ENCODE data around the gene TCAP.

Gene TCAP

DNA sequence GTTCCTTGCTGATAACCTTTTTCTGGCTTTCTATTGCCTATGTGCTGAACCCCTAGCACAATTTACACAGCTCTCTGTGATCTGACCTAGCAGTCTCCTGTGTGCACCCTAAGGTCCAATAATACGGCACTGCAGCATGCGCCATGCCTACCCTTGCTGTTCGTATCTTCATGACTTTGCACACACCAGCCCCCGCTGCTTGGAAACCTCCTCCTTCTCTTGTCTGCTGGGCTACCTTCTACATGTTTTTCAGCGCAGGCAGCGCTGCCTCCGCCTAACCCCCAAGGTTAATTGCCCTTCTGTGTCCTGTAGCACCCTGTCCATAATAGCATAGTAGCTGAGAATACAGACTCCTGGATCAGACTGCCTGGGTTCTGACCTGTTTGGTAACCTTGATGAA is 26.8 kb upstream of the TCAP start:
- DNase-seq (no peak), ATAC-seq (no peak)
- H3K27me3 Mint-ChIP-seq = no peaks in the 10 kb centered on the region
- peak overlapping the region in 1 of 2 donors; percentile 95 for H3K27ac Mint-ChIP-seq
- peaks cover 69% of the 10 kb centered on the region for H3K4me1 Mint-ChIP-seq
- peak overlapping the region; percentile 90 to 96 for H3K4me3 Mint-ChIP-seq
- H3K9me3 Mint-ChIP-seq = no peaks in the 10 kb centered on the region

- Mint-ChIP-seq H3K27me3 (no peaks in the 10 kb centered on the region), H3K27ac (no peak overlapping the region), H3K4me1 (peaks cover 76% of the 10 kb centered on the region), H3K4me3 (peak overlapping the region; percentile 2 to 7), H3K9me3 (no peaks in the 10 kb centered on the region)
- DNase-seq (no peak), ATAC-seq (no peak)
These were observed 26.1 kb upstream of the TCAP start for GRCh38 chr17:39639043-39639442.

DNA sequence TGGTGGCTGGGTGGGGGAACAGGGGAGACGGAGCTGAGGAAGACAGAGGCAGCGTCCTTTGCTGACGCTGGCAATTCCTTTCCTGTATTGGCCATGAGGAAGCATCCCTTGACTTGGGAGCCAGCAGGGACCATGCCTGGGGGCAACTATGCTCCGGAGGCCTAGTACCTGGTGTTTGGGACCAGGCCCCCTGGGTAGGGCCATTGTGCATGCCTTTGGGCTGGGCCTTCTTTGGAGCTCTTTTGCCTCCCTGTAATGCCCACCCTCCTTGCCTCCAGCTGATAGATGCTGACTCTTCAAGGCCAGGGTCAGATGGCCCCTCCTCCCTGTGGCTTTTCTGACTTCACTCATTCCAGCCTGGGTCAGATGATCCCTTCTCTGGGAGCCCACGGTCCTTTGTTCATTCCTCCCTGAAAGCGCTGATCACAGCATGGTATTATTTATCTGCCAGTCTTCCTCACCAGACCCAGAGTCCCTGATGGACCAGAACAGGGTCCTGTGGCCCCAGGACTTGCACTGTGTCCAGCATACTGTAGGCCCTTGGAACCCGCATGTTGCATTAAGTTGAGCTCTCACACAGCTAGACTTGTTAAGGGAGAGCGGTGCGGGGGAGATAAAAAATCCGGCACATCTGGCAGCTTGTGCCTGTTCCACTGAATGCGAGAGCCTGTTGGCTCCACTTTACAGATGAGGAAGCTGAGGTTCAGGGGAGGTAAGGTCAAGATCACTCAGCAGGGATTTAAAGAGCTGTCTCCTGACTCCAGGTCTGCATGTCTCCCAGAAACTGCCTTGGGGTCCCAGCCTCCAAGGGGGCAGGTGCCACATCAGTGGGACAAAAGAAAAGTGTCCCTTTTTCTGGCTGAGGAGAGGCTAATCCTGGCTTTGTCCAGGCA is 25.3 kb upstream of the TCAP start:
- H3K9me3 Mint-ChIP-seq = no peaks in the 10 kb centered on the region
- H3K4me1 Mint-ChIP-seq = peaks cover 84% of the 10 kb centered on the region
- peak overlapping the region; percentile 5 to 80 for H3K27ac Mint-ChIP-seq
- DNase-seq (no peak), ATAC-seq (no peak)
- peak overlapping the region; percentile 14 to 44 for H3K4me3 Mint-ChIP-seq
- H3K27me3 Mint-ChIP-seq = no peaks in the 10 kb centered on the region

DNA sequence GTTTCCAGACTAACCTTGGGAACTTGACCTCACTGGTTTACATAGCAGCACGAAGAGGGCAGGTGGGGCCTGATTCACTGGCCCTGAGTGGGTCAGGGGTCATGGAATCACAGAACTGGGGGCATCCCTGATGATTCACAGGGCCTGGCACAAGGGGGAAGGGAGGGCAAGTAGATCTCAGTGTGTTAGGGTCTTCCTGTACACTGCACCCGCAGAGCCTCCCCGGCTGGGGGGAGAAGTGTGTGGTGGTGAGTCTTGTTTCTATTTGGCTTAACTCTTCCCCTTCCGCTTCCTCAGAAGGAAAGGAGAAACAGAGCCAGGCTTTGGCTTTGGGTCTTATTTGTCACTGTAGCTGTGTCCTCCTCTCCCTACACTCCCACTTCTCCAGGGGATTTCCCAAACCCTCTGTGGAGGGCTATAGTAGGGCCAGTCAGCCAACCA is 24.5 kb upstream of the TCAP start:
- Mint-ChIP-seq H3K9me3 (no peaks in the 10 kb centered on the region), H3K27ac (peak overlapping the region; percentile 55 to 88), H3K27me3 (no peaks in the 10 kb centered on the region), H3K4me3 (peak overlapping the region; percentile 29 to 48), H3K4me1 (peaks cover 92% of the 10 kb centered on the region)
- ATAC-seq (no peak), DNase-seq (no peak)

DNA sequence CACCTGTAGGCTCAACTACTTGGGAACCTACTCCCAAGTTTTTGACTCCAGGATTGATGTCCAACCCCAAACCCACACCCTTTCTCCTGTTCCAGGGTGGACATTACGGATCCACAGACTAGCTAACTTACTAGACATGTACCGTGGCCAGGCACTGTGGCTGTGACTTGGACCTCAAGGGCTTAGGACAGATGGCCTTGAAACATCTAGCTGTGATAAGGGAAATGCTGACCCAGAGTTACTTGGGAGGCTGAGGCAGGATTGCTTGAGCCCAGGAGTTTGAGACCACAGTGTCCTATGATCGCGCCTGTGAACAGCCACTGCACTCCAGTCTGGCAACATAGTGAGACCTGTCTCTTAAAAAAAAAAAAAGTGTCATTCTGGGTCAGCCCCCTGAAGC is 24.1 kb upstream of the TCAP start:
- Mint-ChIP-seq H3K4me3 (no peak overlapping the region), H3K9me3 (no peaks in the 10 kb centered on the region), H3K4me1 (peaks cover 89% of the 10 kb centered on the region), H3K27me3 (no peaks in the 10 kb centered on the region), H3K27ac (no peak overlapping the region)
- no peak for DNase-seq
- no peak for ATAC-seq

- DNase-seq (no peak), ATAC-seq (no peak)
- no peaks in the 10 kb centered on the region for H3K9me3 Mint-ChIP-seq
- no peaks in the 10 kb centered on the region for H3K27me3 Mint-ChIP-seq
- peaks cover 83% of the 10 kb centered on the region for H3K4me1 Mint-ChIP-seq
- H3K27ac Mint-ChIP-seq = no peak overlapping the region
- no peak overlapping the region for H3K4me3 Mint-ChIP-seq
These were observed 23.3 kb upstream of the TCAP start for GRCh38 chr17:39641883-39642282.

GRCh38 chr17:39642291-39643074 is 22.7 kb upstream of the TCAP start:
- no peaks in the 10 kb centered on the region for H3K9me3 Mint-ChIP-seq
- no peak for ATAC-seq
- H3K27me3 Mint-ChIP-seq = no peaks in the 10 kb centered on the region
- DNase-seq = no peak
- peak overlapping the region in 1 of 2 donors; percentile 27 for H3K27ac Mint-ChIP-seq
- peaks cover 82% of the 10 kb centered on the region for H3K4me1 Mint-ChIP-seq
- no peak overlapping the region for H3K4me3 Mint-ChIP-seq

- H3K4me1 Mint-ChIP-seq = peaks cover 75% of the 10 kb centered on the region
- H3K27ac Mint-ChIP-seq = no peak overlapping the region
- no peak overlapping the region for H3K4me3 Mint-ChIP-seq
- ATAC-seq (no peak), DNase-seq (no peak)
- no peaks in the 10 kb centered on the region for H3K27me3 Mint-ChIP-seq
- H3K9me3 Mint-ChIP-seq = no peaks in the 10 kb centered on the region
These were observed 21.9 kb upstream of the TCAP start for GRCh38 chr17:39643271-39643670.

GRCh38 chr17:39647256-39647655 is 17.9 kb upstream of the TCAP start:
- H3K9me3 Mint-ChIP-seq = no peaks in the 10 kb centered on the region

GRCh38 chr17:39648616-39649366 is 16.4 kb upstream of the TCAP start:
- H3K27ac Mint-ChIP-seq = no peak overlapping the region
- peaks cover 59% of the 10 kb centered on the region for H3K4me1 Mint-ChIP-seq
- no peak for DNase-seq

More at GRCh38 chr17:39647256-39647655, 17.9 kb upstream of the TCAP start:
- no peak overlapping the region for H3K4me3 Mint-ChIP-seq
- H3K4me1 Mint-ChIP-seq = peaks cover 59% of the 10 kb centered on the region
- no peak for ATAC-seq
- DNase-seq = no peak
- H3K27me3 Mint-ChIP-seq = no peaks in the 10 kb centered on the region
- no peak overlapping the region for H3K27ac Mint-ChIP-seq

DNA sequence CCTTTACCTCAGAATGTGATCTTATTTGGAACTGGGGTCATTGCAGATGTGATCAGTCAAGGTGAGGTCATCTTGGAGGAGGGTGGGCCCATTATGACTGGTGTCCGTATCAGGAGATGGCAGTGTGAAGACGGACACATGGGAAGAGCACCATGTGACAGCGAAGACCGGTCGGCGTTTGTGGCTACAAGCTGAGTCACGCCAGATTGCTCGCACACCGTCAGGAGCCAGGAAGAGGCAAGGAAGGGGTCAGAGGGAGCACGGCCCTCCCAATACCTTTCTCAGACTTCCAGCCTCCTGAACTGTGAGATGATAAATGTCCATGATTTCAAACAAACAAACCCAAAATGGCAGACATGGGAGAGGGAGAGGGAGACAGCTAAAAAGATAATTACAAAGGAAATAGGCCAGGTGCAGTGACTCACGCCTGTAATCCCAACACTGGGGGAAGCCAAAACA is 15.0 kb upstream of the TCAP start:
- no peaks in the 10 kb centered on the region for H3K27me3 Mint-ChIP-seq
- H3K4me3 Mint-ChIP-seq = no peak overlapping the region
- DNase-seq (no peak), ATAC-seq (no peak)
- no peaks in the 10 kb centered on the region for H3K9me3 Mint-ChIP-seq
- H3K27ac Mint-ChIP-seq = peak overlapping the region in 1 of 2 donors; percentile 8
- H3K4me1 Mint-ChIP-seq = peaks cover 59% of the 10 kb centered on the region

More at GRCh38 chr17:39648616-39649366, 16.4 kb upstream of the TCAP start:
- no peak for ATAC-seq
- Mint-ChIP-seq H3K9me3 (no peaks in the 10 kb centered on the region), H3K27me3 (no peaks in the 10 kb centered on the region), H3K4me3 (no peak overlapping the region)

- H3K9me3 Mint-ChIP-seq = no peaks in the 10 kb centered on the region
- ATAC-seq (no peak), DNase-seq (no peak)
- H3K4me1 Mint-ChIP-seq = peaks cover 66% of the 10 kb centered on the region
- H3K27ac Mint-ChIP-seq = peak overlapping the region; percentile 29 to 92
- no peak overlapping the region for H3K4me3 Mint-ChIP-seq
- no peaks in the 10 kb centered on the region for H3K27me3 Mint-ChIP-seq
These were observed 13.1 kb upstream of the TCAP start for GRCh38 chr17:39651923-39652586.

DNA sequence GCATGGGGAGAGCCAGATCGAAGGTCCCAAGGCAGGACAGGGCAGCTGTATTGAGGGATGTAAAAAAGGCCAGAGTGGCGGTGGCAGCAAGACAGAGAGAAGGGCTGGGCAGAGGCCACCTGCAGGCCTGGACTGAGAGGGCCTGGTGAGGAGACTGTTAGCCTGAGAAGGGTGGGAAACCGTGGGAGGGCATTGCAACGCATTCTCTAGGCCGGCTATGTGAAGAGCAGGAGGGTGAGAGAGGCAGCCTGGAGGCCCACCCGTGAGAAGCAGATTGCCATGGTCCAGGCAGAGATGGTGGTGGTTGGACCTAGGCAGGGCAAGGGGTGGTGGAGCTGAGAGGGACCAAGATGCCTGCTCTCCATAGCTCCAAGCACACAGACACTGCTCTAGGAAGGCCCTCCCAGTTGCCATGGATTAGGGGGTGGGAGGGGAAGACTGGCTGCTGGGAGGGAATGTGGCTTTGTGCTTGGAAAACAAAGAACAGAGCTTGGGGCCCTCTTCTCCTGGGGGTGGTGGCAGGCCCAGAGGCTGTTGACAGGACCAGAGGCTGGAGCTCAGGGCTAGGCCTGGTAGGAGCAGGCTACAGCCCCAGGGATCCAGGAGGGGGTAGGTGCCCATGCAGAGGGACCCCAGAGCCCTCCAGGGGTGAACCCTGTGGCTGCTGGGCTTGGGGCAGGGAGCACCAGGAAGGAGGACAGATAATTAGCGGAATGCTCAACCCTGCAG is 12.4 kb upstream of the TCAP start:
- Mint-ChIP-seq H3K27ac (peak overlapping the region in 1 of 2 donors; percentile 92), H3K9me3 (no peaks in the 10 kb centered on the region), H3K27me3 (no peaks in the 10 kb centered on the region), H3K4me1 (peaks cover 71% of the 10 kb centered on the region), H3K4me3 (no peak overlapping the region)
- ATAC-seq (peak; percentile 5), DNase-seq (no peak)

GRCh38 chr17:39653316-39653661 is 11.9 kb upstream of the TCAP start:
- no peak for DNase-seq

More at GRCh38 chr17:39653316-39653661, 11.9 kb upstream of the TCAP start:
- Mint-ChIP-seq H3K27me3 (no peaks in the 10 kb centered on the region), H3K4me1 (peaks cover 76% of the 10 kb centered on the region), H3K27ac (no peak overlapping the region), H3K4me3 (no peak overlapping the region), H3K9me3 (no peaks in the 10 kb centered on the region)
- peak; percentile 18 for ATAC-seq
